ENCODE measurements around the gene GADL1. TPM values are rescaled to one million over a fixed set of nuclear protein-coding genes. Genes with fewer than 3 reads are reported as not detected.
A peak's percentile ranks its signal among the peaks of the same experiment; 100 is the strongest.

The GADL1 gene
- total RNA-seq, 1 experiment from 2014 or later: 0.37 TPM

DNA sequence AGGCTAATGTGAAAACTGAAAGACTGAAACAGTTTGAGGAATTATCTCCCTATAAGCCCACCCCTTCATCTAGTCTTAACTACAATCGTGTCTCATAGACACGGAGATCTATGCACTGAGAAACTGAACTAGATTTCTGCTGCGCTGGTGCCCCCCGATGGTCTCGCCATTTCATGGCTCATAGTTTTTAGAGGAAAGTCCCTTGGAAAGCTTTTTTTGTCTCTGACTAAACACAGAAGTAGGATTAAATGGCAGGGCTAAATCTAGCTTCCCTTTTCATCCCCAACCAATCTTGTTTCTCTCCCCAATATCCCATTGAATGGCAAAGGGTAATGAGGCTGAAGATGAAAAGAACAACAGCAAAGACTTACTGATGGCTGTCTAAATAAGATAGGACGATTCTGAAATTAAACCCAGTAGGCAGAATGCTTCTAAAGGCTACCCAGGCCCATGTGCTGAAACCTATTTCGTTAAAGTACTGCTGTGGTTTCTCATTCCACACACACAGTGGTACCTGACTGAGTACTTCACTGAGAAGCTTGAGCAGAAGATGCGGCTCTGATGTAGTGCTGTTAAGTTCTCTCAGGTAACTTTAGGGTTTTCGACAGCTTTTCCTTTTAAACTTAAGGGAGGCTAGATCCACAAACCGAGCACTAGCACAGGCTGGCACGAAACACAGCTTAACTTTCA, 142.7 kb downstream of the GADL1 start:
- in situ Hi-C loops (cut with HindIII; ENCODE audit: low pct_unique_long_range_greater_than_20kb, low sequenced_read_pairs): no loop called here
- peak; percentile 17 for DNase-seq (ENCODE audit: low read depth, low spot score)

DNA sequence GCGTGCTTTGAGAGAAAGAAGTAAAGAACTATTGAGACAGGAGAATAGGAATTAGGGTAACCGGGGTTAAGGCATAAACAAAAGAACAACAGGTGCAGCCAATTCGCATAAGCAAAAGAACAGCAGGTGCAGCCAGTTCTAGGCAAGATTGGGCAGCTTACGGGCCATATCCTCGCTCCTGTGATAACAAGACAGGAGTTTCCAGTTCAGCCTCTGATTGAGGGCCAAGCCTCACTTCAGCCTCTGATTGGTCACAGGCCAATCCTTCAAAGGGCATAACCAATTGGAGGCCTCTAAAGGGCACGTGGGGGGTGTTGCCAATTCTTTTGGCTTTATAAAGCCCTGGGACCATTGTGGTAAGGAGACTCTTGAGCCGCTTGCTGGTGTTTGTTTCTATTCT, 143.5 kb downstream of the GADL1 start:
- no peak for DNase-seq (ENCODE audit: low read depth, low spot score)
- in situ Hi-C loops (cut with HindIII; ENCODE audit: low pct_unique_long_range_greater_than_20kb, low sequenced_read_pairs): no loop called here

DNA sequence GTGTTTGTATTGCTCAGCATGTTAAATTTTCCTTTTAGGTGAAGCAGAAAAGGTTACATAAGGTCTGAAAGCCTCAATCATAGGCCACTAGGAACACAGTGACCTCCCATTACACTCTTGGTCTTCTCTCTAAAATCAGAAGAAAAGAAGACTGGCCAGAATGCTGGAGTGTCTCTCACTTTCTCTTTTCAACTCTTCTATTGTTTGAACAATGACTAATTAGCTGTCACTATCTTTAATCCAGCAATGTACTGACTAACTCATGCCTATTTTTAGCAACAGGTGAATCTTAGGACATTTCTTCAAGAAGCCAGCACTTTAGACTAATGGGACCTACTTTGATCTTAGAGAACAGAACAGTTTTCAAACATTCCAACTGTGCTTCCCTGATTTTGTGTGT, 145.2 kb downstream of the GADL1 start:
- DNase-seq (ENCODE audit: low read depth, low spot score): no peak
- in situ Hi-C loops (cut with HindIII; ENCODE audit: low pct_unique_long_range_greater_than_20kb, low sequenced_read_pairs): no loop called here

DNA sequence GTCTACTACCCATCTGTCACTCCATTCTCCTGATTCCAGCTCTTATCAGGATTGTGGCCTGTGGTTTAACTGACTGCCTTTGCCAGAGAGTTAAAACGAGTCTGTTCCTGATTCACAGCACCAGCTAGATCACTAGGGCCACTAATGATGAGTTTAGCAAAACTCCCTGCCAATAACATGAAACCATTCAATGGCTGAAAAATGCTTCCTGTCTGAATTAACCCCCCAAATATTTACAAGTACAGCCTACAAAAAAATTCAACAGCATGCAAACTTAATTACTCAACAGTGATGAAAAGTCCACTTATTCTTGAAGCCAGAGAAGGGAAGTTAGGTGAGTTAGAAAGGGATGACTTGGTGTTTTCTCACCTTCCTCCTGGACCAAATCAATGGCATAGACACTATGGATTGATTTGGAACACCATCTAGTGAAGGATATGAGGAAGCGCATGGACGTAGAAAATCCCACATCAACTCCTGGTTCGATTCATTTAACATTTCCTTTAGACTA, 146.6 kb downstream of the GADL1 start:
- DNase-seq (ENCODE audit: low read depth, low spot score): peak; percentile 49
- in situ Hi-C loops (cut with HindIII; ENCODE audit: low pct_unique_long_range_greater_than_20kb, low sequenced_read_pairs): no loop called here

DNA sequence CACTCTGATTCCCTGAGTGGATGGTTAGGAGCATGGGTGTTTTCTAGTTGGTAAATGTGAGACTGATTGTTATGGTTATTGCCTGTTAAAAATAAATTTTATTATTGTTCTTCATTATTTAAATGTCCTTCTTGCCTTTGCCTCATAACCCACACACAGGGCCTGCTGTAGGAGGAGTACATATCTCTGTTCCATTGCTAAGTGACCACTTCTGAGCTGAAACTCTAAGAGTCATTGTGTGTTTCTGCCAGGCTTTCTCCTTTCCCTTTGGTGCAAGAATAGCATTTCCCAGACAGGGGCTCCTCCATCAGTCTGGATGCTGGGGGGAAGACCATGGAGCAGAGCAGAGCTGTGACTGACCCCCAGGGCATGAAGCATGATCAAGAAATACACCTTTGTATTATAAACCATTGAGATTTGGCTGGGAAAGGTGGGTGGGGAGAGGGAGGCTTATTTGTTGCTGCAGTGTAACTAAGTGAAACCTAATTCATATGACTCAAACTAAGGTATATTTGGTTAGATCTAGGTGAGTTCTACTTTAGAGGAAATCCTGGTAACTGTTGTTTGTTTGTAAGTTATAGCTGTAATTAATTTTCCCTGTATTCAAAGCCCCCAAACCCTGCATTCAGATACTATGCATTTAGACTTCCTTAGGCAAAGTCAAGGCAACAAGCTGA, 150.7 kb downstream of the GADL1 start:
- no peak for DNase-seq (ENCODE audit: low read depth, low spot score)
- in situ Hi-C loops (cut with HindIII; ENCODE audit: low pct_unique_long_range_greater_than_20kb, low sequenced_read_pairs): no loop called here

DNA sequence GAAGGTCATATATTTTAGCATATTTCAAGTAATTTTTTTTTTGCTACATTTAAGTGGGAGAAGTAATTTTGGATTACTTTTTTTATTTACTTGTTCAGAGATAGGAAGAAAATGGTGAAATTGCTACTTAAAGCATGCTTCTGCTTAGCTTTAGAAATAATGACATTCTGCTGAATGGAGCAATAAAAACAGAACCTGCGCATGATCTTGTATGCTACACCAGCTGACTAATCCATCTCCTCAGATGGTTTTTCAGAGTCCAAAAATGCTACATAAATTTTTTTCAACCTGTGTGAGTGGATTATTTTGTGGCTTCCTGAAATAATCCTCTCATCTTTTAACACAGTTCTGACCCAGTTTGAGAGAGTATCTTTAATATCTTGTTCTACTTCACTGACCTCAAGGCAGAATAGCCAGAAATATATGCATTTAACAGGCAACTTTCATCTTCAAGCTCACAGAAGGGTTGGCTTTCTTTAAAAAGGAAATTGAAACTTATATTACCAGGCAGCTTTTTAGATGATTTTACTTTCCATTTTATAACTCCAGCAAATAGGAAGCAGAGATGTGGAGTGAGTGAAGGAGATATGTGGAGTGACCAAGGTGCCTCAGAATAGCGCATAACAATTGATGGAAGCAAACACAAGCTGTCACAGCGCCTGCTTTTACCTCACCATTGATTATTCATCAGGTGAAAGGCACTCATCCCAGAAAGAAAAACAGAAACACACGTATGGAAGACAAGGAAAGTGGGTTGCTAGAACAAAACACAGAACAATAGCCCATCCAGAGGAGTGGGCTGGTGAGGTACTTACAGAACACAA, 151.5 kb downstream of the GADL1 start:
- DNase-seq (ENCODE audit: low read depth, low spot score): no peak
- in situ Hi-C loops (cut with HindIII; ENCODE audit: low pct_unique_long_range_greater_than_20kb, low sequenced_read_pairs): no loop called here

DNA sequence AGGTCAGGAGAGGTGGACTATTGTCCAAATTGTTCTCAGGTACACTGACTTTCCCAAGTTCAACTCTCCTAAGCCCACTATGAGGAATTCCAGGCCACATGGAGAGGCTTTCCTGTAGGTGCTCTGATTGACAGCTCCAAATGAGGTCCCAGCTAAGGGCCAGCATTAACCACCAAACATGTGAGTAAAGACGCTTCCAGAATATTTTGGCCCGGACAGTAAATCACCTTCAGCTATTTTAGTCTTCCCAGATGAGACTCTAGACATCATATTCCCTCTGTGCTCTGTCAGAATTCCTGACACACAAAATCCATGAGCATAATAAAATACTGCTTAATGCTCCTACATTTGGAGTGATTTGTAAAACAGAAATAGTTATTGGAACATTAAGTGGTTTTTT, 152.6 kb downstream of the GADL1 start:
- in situ Hi-C loops (cut with HindIII; ENCODE audit: low pct_unique_long_range_greater_than_20kb, low sequenced_read_pairs): no loop called here
- DNase-seq (ENCODE audit: low read depth, low spot score): no peak

DNA sequence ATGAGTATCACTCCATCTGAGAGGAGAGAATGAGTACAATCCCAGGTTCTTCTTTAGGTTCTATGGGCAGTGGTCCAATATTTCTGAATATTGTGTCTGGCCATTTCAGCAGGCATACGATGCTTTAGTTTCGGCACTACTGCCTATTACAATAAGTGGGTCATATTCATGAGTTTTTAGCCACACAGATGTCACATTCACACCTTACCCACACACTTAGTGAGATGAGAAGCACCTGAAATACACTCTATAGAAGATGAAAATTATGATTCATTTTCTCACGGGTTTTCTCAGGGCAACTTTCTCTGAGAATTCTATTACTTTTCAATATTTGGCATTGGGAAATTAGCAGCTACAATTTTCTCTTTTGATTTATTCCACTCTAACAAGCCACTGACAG, 155.9 kb downstream of the GADL1 start:
- in situ Hi-C loops (cut with HindIII; ENCODE audit: low pct_unique_long_range_greater_than_20kb, low sequenced_read_pairs): no loop called here
- no peak for DNase-seq (ENCODE audit: low read depth, low spot score)

DNA sequence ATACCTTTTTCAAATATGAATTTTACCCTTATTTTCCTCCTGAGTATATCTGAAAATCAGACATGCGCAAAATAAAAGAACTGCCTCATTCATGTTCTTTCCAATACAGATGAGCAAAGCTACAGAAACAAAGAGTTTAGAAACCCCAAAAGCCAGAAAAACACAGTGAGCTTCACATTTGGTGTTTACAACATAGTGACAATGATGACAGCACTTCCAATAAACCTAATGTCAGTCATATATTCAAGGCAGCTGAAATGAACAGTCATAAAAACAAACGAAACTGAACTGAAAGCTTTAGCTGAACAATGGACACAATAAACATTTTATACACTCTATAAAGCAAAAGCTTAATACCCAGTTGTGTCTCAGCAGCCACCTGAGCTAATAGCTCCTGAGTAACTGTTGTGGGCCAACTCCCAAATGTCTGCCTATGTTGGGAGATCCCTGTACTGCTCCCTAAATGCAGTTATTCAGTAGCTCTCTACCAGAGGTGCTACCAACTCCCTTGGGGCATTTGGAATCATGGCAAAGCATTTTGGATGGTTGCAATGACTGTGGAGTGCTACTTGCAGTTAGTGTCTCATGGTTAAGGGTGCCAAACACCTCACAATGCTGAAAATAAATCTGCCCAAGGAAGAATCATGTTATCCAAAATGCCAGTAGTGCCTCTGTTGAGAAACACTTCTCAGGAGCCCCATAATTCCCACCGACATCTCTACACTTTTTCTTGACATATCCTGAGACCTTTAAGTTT, 156.5 kb downstream of the GADL1 start:
- DNase-seq (ENCODE audit: low read depth, low spot score): no peak
- in situ Hi-C loops (cut with HindIII; ENCODE audit: low pct_unique_long_range_greater_than_20kb, low sequenced_read_pairs): no loop called here

DNA sequence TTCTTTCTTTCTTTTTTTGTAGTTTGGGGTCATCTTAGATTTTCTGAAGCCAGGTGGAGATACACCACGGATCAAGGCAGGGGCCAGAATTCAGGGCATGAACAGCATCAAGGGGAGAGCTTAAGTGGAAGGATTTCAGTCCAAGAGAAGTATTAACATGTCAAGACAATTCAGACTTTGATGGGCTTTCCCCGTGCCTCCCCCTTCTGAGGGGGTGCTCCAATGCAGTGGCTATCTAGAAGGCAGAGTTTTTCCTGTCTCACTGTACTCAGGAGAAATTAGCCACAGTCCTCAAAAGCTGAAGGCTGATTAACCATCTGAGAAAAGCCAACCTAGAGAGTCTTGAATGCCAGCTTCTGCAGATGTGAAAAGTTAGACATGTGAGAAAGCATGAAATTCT, 160.8 kb downstream of the GADL1 start:
- DNase-seq (ENCODE audit: low read depth, low spot score): no peak
- in situ Hi-C loops (cut with HindIII; ENCODE audit: low pct_unique_long_range_greater_than_20kb, low sequenced_read_pairs): no loop called here

DNA sequence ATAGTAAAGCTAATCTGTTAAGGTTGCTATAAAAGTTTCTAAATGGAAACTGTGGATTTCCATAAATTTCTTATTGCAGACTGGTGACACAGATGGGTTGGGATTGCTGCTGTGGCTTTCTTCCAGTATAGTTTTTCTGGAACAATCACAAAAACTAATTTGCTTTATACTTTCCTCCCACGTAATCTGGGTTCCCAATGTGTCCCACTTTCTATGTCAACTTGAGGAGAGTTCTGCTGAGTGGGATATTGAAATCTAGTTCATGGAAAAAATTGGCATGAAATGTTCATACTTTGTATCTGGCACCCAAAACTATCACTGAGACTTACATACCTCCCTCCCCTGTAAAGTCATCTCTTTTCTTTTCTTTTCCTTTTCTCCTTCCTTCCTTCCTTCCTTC, 161.3 kb downstream of the GADL1 start:
- in situ Hi-C loops (cut with HindIII; ENCODE audit: low pct_unique_long_range_greater_than_20kb, low sequenced_read_pairs): no loop called here
- no peak for DNase-seq (ENCODE audit: low read depth, low spot score)

DNA sequence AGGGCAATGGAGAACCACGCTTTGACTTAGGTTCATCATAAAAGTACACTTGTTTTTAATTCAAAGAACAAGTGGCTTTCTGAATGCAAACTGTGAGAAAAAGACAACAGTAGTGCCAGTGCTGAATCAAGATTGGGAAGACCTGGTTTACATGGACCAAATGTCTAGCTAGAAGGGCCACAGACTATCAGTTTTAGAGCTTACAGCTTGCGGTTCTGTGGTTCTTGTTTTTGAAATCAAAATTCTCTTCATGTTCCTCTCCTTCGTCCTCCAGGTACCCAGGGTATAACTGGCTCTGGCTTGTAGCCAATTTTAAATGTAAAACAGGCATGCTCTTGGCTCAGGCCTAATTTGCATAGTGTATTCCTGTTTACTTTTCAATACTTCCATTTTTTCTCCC, 163.5 kb downstream of the GADL1 start:
- DNase-seq (ENCODE audit: low read depth, low spot score): no peak
- in situ Hi-C loops (cut with HindIII; ENCODE audit: low pct_unique_long_range_greater_than_20kb, low sequenced_read_pairs): no loop called here

DNA sequence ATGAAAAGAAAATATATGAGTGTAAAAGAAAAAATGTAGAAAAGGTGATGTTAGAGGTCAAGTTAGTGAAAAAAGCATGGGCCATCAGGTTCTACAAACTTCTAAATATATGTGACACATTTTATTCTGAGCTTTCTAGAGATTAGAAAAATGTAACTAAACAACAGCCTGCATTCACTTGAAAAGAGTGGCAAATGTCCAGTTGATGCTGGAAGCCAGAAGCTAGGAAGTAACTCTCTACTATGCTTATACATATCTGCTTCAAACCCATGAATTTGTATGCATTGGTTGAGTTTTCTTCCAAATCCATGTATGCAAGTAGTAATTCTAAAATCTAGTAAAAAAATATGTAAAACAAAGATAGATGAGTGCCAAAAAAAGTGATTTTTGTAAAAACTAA, 164.5 kb downstream of the GADL1 start:
- in situ Hi-C loops (cut with HindIII; ENCODE audit: low pct_unique_long_range_greater_than_20kb, low sequenced_read_pairs): no loop called here
- DNase-seq (ENCODE audit: low read depth, low spot score): no peak

DNA sequence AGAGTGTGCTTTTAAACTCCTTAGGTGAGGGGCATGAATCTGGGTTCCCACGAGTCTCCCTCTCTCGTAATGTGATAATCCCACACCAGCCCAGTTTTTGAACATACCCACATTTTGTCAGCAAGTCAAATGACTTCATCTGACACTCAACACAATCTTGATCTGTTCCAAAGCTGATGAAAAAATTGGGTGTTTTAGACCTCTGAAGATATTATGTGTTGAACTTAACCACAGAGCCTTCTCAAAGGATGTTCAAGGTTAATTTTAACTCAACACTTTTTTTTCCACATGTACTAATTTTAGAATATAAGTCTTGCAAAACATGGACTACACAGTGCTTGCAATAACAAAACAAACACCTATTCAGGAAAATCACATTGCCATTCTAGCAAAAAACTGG, 164.9 kb downstream of the GADL1 start:
- DNase-seq (ENCODE audit: low read depth, low spot score): no peak
- in situ Hi-C loops (cut with HindIII; ENCODE audit: low pct_unique_long_range_greater_than_20kb, low sequenced_read_pairs): no loop called here

DNA sequence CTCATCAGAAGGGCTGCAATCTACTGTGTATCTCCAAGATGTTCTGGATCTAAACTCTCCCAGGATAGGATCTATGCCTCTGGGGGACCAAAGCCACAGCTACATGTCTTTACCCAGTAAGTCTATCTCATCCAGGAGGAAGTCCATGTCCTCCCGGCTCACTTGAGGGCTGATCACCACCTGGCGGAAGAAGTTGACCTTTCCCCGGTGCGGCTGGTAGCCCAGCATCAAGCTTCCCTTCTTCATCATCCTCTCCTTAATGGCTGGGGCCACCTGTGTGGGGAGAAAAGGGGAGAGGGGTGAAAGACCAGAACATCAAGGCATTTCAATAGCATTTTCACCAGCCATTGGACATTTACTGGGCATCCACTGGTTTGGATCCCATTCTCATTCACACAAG, 166.3 kb downstream of the GADL1 start:
- DNase-seq (ENCODE audit: low read depth, low spot score): no peak
- in situ Hi-C loops (cut with HindIII; ENCODE audit: low pct_unique_long_range_greater_than_20kb, low sequenced_read_pairs): no loop called here

DNA sequence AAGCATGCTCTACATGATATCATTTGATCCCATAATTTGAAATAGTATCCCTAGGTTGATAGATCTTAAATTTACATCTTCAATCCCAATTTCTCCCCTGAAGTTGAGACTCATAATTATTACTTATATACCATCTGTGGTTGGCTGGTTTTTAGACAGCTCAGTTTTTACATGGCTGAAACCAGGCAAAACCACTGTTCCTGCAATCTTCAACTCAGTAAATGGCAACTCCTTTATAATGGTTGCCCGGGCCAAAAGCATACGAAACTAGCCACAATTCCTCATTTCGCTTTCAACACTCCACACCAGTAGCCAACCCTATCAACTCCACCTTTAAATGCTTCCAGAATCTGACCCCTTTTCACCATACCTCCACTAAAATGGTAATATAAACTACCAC, 169.6 kb downstream of the GADL1 start:
- in situ Hi-C loops (cut with HindIII; ENCODE audit: low pct_unique_long_range_greater_than_20kb, low sequenced_read_pairs): no loop called here
- DNase-seq (ENCODE audit: low read depth, low spot score): no peak

DNA sequence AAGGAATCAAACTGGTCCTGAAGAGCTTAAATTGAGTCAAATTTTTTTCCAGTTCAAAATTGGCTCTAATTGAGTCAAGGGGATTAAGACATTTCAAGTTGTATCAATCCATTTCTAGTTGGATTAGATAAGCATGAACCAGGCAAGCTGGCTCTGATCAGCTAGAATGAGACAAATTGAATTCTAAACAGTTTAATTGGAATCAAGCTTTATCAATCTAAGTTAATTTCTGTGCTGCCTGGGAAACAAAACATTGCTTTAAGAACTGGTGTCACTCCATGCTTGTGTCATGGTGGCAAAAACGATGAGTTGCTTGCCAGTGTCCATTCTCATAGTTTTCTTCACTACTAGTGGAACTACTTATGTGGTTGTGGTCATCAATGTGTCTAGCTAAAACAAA, 171.2 kb downstream of the GADL1 start:
- in situ Hi-C loops (cut with HindIII; ENCODE audit: low pct_unique_long_range_greater_than_20kb, low sequenced_read_pairs): no loop called here
- no peak for DNase-seq (ENCODE audit: low read depth, low spot score)

DNA sequence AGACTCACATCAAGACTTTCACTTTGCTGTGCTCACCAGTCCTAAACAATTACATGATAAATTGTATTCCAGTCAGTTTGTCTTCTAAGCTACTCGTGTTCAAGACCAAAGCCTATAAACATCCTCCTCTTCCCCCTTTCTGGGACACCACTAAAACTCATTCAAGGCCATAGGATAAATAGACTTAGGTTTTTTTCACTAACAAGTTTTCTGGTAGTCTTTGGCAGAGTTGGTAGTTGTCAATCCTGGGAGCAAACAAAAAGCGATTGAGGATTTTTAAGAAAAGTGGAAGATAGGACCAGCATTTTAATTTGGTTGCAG, 173.2 kb downstream of the GADL1 start:
- DNase-seq (ENCODE audit: low read depth, low spot score): no peak
- in situ Hi-C loops (cut with HindIII; ENCODE audit: low pct_unique_long_range_greater_than_20kb, low sequenced_read_pairs): no loop called here

Measured in SK-MEL-5 (cell line).